Nephron (organoid): Measurements from ENCODE around the gene CCDC116.

ENCODE experiments used
- H3K27ac Mint-ChIP-seq, 3 experiments: 2 replicates each; pipeline ENCODE4 v1.8.0; 2020; ENCODE audit warnings: mixed read lengths in 3 of 3, mild to moderate bottlenecking in 2 of 3, moderate library complexity in 1 of 3
- H3K27me3 Mint-ChIP-seq: 2 replicates; pipeline ENCODE4 v1.8.0; 2021; ENCODE audit warnings: low read depth, mild to moderate bottlenecking, moderate library complexity, mixed read lengths
- H3K36me3 Mint-ChIP-seq: 2 replicates; pipeline ENCODE4 v1.8.0; 2020; ENCODE audit warnings: low read depth, mixed read lengths
- H3K4me1 Mint-ChIP-seq: 2 replicates; pipeline ENCODE4 v1.8.0; 2020; ENCODE audit warnings: mixed read lengths
- H3K4me3 Mint-ChIP-seq, 3 experiments: 2 replicates each; pipeline ENCODE4 v1.8.0; 2020; ENCODE audit warnings: mild to moderate bottlenecking in 3 of 3, mixed read lengths in 3 of 3, moderate library complexity in 2 of 3
- H3K9me3 Mint-ChIP-seq: 2 replicates; pipeline ENCODE4 v1.8.0; 2020; ENCODE audit warnings: mixed read lengths
- CTCF ChIP-seq, 3 experiments: fragments of 200-600 bp; sonication (generic); IDR thresholded peaks; one replicate each; pipeline ENCODE4 v1.5.0; 2021; ENCODE audit warnings: antibody characterized with exemption in 3 of 3; ENCODE audit not compliant: unreplicated experiment in 3 of 3

The CCDC116 gene

GRCh38 chr22:21621025-21621424 is 11.5 kb upstream of the CCDC116 start:
- peaks cover 22% of the 10 kb centered on the region for H3K36me3 Mint-ChIP-seq
- no peaks in the 10 kb centered on the region for H3K27me3 Mint-ChIP-seq

GRCh38 chr22:21622011-21622918 is 10.3 kb upstream of the CCDC116 start:
- Mint-ChIP-seq H3K36me3 (peaks cover 20% of the 10 kb centered on the region), H3K4me3 (peak overlapping the region in 1 of 3 experiments; percentile 8), H3K4me1 (peaks cover 38% of the 10 kb centered on the region), H3K27me3 (no peaks in the 10 kb centered on the region), H3K9me3 (no peaks in the 10 kb centered on the region), H3K27ac (peak overlapping the region in 2 of 3 experiments; percentile 48 to 65)
- no peak for TF ChIP-seq CTCF (IDR thresholded peaks at IDR 0.05; ENCODE audit: unreplicated experiment in 3 of 3)

More at GRCh38 chr22:21621025-21621424, 11.5 kb upstream of the CCDC116 start:
- no peak for TF ChIP-seq CTCF (IDR thresholded peaks at IDR 0.05; ENCODE audit: unreplicated experiment in 3 of 3)
- Mint-ChIP-seq H3K27ac (no peak overlapping the region), H3K4me1 (peaks cover 29% of the 10 kb centered on the region), H3K9me3 (no peaks in the 10 kb centered on the region), H3K4me3 (no peak overlapping the region)

GRCh38 chr22:21622919-21623647 is 9.5 kb upstream of the CCDC116 start:
- no peaks in the 10 kb centered on the region for H3K27me3 Mint-ChIP-seq
- H3K4me1 Mint-ChIP-seq, result peaks cover 42% of the 10 kb centered on the region
- TF ChIP-seq CTCF (IDR thresholded peaks at IDR 0.05; ENCODE audit: unreplicated experiment in 3 of 3), result no peak
- H3K9me3 Mint-ChIP-seq, result no peaks in the 10 kb centered on the region
- H3K4me3 Mint-ChIP-seq, result peak overlapping the region in 1 of 3 experiments; percentile 8
- H3K36me3 Mint-ChIP-seq, result peaks cover 21% of the 10 kb centered on the region
- H3K27ac Mint-ChIP-seq, result peak overlapping the region in 2 of 3 experiments; percentile 48 to 65

GRCh38 chr22:21623648-21623970 is 9.0 kb upstream of the CCDC116 start:
- TF ChIP-seq CTCF (IDR thresholded peaks at IDR 0.05; ENCODE audit: unreplicated experiment in 3 of 3), result no peak
- no peaks in the 10 kb centered on the region for H3K9me3 Mint-ChIP-seq
- H3K36me3 Mint-ChIP-seq, result peaks cover 23% of the 10 kb centered on the region
- H3K27ac Mint-ChIP-seq, result peak overlapping the region in 1 of 3 experiments; percentile 41
- no peaks in the 10 kb centered on the region for H3K27me3 Mint-ChIP-seq
- H3K4me3 Mint-ChIP-seq, result no peak overlapping the region
- peaks cover 44% of the 10 kb centered on the region for H3K4me1 Mint-ChIP-seq

- peak overlapping the region in 2 of 3 experiments; percentile 24 to 41 for H3K27ac Mint-ChIP-seq
- H3K36me3 Mint-ChIP-seq, result peaks cover 23% of the 10 kb centered on the region
- no peaks in the 10 kb centered on the region for H3K9me3 Mint-ChIP-seq
- peaks cover 44% of the 10 kb centered on the region for H3K4me1 Mint-ChIP-seq
- TF ChIP-seq CTCF (IDR thresholded peaks at IDR 0.05; ENCODE audit: unreplicated experiment in 3 of 3), result peak; percentile 14 to 48 (median 22)
- H3K4me3 Mint-ChIP-seq, result no peak overlapping the region
- no peaks in the 10 kb centered on the region for H3K27me3 Mint-ChIP-seq
Measured at GRCh38 chr22:21624120-21624879, 8.3 kb upstream of the CCDC116 start.
